NCI-H1694 (cell line): ENCODE measurements around the gene MRPL48.
"Not testable (repeated sequence)": the region's sequence is repeated elsewhere in the genome, so short reads cannot be mapped to it uniquely, and the experiment has no call there.

Experiments
- DNase-seq: peaks from one replicate; lab custom pipeline; 2025; lab: John Stamatoyannopoulos, UW

MRPL48 gene

GRCh38 chr11:73839123-73839457 is 51.4 kb downstream of the MRPL48 start:
- DNase-seq = no peak

- no peak for DNase-seq
These were observed 63.5 kb downstream of the MRPL48 start for GRCh38 chr11:73851046-73851764.

- DNase-seq = no peak
These were observed 64.4 kb downstream of the MRPL48 start for GRCh38 chr11:73852049-73852448.

GRCh38 chr11:73854680-73855079 is 67.0 kb downstream of the MRPL48 start:
- DNase-seq = no peak

GRCh38 chr11:73856031-73856567 is 68.4 kb downstream of the MRPL48 start:
- no peak for DNase-seq

GRCh38 chr11:73859671-73860070 is 72.0 kb downstream of the MRPL48 start:
- DNase-seq = no peak

GRCh38 chr11:73860202-73860601 is 72.5 kb downstream of the MRPL48 start:
- DNase-seq = no peak

- DNase-seq = no peak
These were observed 75.3 kb downstream of the MRPL48 start for GRCh38 chr11:73862986-73863385.

- DNase-seq = no peak
These were observed 78.5 kb downstream of the MRPL48 start for GRCh38 chr11:73866095-73866579.

- no peak for DNase-seq
These were observed 78.9 kb downstream of the MRPL48 start for GRCh38 chr11:73866586-73866996.

GRCh38 chr11:73869332-73869949 is 81.8 kb downstream of the MRPL48 start:
- DNase-seq = no peak

- no peak for DNase-seq
These were observed 82.6 kb downstream of the MRPL48 start for GRCh38 chr11:73870261-73870660.

- DNase-seq = no peak
These were observed 85.2 kb downstream of the MRPL48 start for GRCh38 chr11:73872749-73873357.

- no peak for DNase-seq
These were observed 87.7 kb downstream of the MRPL48 start for GRCh38 chr11:73875380-73875779.

- no peak for DNase-seq
These were observed 88.2 kb downstream of the MRPL48 start for GRCh38 chr11:73875840-73876239.

- peak; percentile 95 for DNase-seq
These were observed 89.0 kb downstream of the MRPL48 start, which contains the start of the genes COA4 and PAAF1 for GRCh38 chr11:73876424-73877310. Gene COA4, minus strand, starts transcription at chr11:73876846. Its CDS starts 3,468 bp downstream, at chr11:73873378. Gene PAAF1, plus strand, starts transcription at chr11:73876999. Its CDS starts 23 bp downstream, at chr11:73877022.

- no peak for DNase-seq
These were observed 91.1 kb downstream of the MRPL48 start for GRCh38 chr11:73878771-73879170.

- not testable (repeated sequence) for DNase-seq
These were observed 92.8 kb downstream of the MRPL48 start for GRCh38 chr11:73880449-73880848.

- DNase-seq = no peak
These were observed 96.2 kb downstream of the MRPL48 start for GRCh38 chr11:73883856-73884255.

GRCh38 chr11:73888244-73888643 is 100.6 kb downstream of the MRPL48 start:
- no peak for DNase-seq

GRCh38 chr11:73889019-73889418 is 101.3 kb downstream of the MRPL48 start:
- no peak for DNase-seq

- DNase-seq = no peak
These were observed 101.9 kb downstream of the MRPL48 start for GRCh38 chr11:73889536-73889935.
